COR-L47 (cell line): ENCODE data around the gene PFDN2.
"Not testable (repeated sequence)": the region's sequence is repeated elsewhere in the genome, so short reads cannot be mapped to it uniquely, and the experiment has no call there.

ENCODE experiments used
- DNase-seq: peaks from one replicate; lab custom pipeline; 2025; lab: John Stamatoyannopoulos, UW

The PFDN2 gene

DNA sequence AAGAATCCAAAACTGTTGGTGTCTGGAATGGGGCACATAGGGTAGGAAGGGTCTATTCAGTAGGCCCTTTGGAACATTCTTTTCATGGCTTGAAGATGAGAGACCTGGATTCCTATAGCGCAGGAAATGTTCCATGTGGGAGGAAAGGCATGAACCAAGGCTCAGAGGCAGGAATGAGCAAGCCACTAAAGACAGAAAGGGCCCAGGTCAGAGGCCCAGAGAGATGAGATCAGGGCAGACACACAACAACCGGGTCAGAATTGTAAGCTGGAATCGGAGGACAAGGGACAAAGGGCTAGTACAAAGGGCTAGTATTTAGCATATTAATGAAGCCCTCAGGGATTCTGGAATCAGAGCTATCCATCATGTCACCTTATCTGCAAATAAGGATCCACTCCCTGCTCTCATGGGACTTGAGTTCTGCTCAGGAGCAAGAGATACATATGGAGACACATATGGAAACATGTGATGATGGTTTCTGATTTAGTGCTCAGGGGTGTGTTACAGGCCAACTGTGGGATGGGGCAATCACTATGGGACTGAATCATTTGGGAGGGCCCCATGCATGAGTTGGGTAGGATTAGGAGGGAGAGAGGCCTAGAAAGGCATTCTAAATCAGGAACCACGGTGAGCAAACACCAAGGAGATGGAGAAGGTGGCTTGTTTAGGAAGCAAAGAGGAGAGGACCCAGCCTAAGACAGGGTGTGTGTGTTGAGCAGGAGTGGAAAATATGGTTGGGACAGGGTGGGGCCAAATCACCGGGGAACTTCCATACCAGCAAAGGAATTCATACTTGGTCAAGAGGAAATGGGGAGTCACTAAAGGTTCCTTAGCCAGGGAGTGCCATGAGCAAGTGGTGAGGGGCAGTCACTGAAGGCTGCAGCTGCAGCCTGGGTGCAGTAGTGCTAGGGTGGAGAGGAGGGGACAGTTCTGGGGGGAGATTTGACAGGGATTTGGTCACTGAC, 37.1 kb downstream of the PFDN2 start:
- no peak for DNase-seq

DNA sequence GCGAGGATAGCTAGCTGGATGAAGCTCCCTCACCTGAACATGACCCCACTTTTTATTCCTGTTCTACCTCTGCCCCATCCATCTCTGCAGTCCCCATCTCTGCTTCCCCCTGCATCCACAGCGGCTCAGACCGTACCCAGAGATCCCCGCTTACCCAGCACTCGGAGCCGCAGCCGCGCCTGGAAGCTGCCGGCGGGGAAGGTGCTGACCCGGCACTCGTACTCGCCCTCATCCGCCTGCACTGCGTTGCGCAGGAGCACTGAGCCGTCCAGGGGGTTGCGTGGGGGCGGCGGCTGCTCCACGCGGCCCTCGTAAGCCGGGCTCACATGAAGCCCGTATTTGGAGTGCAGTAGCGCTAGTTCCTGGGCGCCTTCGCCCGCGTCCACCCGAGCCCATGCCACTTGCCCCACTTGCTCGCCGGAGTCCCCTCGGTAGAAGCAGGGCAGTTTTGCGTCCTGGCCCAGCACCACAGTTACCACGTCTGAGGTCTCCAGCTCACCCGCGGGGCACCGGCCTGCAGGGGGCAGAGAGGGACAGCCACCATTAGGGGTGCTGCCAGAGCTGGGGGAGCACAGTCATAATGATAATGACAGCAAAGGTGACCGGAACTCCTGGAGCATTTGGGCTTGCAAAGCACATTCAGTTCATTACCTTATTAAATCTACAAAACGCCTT, 38.3 kb downstream of the PFDN2 start:
- no peak for DNase-seq

DNA sequence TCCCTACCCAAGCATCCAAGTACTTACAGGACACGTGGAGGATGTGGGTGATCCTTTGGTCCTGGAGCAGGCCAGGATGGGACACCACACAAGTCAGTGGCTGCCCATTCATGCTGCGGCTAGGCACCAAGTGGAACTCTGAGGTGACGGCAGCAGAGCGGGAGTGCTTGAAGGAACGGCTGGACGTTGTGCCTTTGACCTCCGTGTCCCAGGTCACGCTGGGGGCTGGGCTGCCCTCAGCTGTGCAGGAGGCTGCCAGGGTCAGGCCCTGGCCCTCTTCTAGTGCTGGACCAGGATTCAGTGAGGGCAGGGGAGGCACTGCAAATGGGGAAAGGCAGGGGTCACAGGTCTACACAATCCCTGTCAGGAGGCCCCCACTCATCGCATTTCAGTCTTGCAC, 40.4 kb downstream of the PFDN2 start:
- no peak for DNase-seq

DNA sequence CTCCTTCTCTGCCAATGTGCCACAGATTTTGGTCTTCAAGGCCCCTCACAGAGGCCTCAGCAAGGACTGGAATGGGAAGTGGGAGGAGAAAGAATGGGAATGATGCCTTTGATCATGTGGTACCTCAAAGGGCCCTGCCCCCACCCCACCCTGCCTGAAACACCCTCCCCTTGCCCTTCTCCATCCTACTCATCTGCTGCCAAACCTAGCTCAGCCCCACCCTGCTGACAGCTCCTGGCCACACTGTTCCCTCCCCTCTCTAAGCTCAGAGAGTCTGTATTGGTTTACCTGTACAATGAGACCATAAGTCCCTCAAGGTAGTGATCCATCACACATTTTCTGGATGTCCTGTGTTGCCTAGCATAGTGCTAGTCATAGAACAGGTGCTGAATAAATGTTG, 41.4 kb downstream of the PFDN2 start:
- DNase-seq: no peak

- no peak for DNase-seq
These were observed 43.0 kb downstream of the PFDN2 start for GRCh38 chr1:161074676-161075368.

DNA sequence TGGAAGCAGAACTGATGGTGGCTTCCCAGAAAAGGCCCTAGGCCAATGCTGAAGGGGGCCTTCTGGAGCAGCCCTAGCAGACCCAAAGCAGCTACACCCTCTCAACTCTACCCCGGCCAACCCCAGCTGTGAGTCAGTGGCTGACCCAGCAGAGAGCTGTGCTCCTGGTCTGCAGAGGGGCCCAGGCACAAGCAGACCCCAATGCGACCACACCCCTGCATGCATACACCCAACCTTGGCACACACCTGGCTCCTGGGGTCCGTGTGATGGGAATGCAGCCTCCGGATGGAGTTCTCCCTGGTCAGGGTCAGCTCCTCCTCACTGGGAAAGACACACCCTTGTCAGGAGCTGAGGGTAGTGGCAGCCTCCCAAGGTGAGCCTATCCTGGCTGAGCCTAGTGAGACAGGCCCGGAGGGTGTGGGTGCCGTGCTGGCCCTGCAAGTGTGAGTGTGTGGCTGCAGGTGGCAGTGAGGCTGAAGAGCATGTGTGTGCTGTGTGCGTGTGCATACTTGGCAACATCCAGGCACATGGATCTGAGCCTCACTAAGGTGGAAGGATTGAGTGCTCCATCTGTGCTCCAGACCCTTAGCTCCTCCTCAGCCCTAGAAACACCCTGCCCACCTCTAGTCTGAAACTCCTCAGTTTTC, 44.2 kb downstream of the PFDN2 start:
- no peak for DNase-seq

GRCh38 chr1:161072751-161073449, 44.9 kb downstream of the PFDN2 start:
- no peak for DNase-seq

DNA sequence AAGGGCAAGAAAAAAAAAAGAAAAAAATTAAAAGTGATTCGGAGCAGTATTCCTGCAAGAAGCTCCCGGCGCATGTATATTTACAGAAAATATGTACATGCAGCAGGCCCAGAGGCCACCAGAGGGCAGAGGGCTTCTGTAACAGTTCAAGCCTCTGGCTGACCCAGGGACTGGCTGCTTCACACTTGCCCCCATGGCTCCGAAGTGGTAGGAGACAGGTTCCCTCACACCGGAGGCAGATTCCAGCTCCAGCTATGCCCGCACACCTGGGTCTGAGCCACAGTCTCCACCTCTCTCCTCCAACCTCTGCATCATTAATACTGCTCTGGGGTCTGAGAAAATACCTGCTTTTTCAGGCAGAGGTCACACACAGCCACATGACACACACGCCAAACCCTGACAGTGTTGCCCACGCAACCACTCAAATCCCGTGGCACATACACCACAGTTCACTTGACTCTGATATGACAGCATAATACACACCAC, 45.9 kb downstream of the PFDN2 start:
- no peak for DNase-seq

DNA sequence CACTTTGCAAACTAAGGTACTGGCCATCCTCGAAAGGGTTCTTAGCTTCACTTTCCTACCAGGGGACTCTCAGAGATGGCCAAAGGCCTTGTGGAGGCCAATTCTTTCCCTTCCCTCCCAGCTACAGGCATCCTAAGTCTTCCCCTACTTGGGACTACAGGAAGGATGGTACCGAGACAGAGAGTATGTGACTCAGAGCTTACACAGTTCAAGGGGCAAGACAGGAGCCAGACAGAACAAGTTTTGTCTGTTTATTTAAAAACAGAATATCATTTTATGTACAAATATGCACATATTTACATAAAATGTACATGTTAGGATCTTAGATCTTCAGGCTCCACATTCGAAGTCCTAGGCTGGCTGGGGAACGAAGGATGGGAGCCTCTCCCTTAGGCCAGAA, 47.1 kb downstream of the PFDN2 start:
- no peak for DNase-seq

- DNase-seq: no peak
These were observed 48.0 kb downstream of the PFDN2 start, which contains the start of gene ARHGAP30 for GRCh38 chr1:161069731-161070270. TSS of gene ARHGAP30 (minus strand) at chr1:161069891. CDS start at chr1:161069624, 267 bp downstream.

DNA sequence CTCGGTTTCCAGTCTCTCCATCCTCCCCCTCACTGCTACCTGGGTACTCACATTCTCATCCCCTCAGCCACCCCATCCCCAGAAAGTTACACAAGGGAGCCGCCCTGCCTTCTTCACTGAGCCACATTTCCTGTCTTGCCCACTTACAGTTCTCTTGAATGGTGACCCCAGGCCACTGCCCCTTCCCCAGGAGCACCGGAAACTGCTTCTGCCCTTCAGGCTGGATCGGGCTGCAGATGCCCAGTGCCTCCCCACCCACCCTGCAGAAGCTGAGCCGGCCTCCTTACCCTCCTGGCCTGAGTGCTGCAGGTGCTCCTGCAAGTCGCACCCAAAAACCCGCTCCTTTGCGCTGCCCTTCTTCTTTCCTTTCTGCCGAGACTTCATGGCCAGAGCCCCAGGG, 48.6 kb downstream of the PFDN2 start:
- DNase-seq: no peak

GRCh38 chr1:161068306-161069234, 49.3 kb downstream of the PFDN2 start:
- no peak for DNase-seq

- DNase-seq: no peak
These were observed 51.1 kb downstream of the PFDN2 start for GRCh38 chr1:161066694-161067093.

GRCh38 chr1:161065681-161066080, 52.2 kb downstream of the PFDN2 start:
- not testable (repeated sequence) for DNase-seq

DNA sequence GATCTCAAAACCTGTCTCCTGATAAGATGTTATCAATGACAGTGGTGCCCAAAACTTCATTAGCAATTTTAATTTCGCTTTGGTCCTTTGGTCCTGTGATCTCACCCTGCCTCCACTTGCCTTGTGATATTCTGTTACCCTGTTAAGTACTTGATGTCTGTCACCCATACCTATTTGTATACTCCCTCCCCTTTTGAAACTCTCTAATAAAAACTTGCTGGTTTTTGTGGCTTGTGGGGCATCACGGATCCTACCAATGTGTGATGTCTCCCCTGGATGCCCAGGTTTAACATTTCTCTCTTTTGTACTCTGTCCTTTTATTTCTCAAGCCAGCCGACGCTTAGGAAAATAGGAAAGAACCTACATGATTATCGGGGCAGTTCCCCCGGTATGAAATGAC, 53.9 kb downstream of the PFDN2 start:
- DNase-seq: not testable (repeated sequence)

DNA sequence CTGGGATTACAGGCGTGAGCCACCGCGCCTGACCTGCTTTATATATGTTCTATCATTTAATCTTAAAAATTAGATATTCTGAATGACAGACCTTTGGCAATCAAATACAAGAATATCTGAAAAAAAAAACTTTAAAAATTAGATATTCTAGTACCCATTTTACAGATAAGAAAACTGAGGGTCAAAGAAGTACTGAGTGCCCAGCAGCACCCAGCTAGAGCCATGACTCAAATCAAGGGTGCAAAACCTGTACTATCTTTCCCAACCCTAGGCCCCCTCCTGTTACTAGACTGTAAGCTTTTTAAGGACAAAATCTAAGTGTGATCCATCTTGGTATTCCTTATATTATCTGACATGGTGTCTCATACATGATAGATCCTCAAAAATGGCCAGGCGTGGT, 56.4 kb downstream of the PFDN2 start:
- no peak for DNase-seq

GRCh38 chr1:161059293-161059692, 58.5 kb downstream of the PFDN2 start:
- DNase-seq: no peak

- no peak for DNase-seq
These were observed 63.0 kb downstream of the PFDN2 start for GRCh38 chr1:161054805-161055204.

- no peak for DNase-seq
These were observed 63.6 kb downstream of the PFDN2 start for GRCh38 chr1:161054232-161054631.

DNA sequence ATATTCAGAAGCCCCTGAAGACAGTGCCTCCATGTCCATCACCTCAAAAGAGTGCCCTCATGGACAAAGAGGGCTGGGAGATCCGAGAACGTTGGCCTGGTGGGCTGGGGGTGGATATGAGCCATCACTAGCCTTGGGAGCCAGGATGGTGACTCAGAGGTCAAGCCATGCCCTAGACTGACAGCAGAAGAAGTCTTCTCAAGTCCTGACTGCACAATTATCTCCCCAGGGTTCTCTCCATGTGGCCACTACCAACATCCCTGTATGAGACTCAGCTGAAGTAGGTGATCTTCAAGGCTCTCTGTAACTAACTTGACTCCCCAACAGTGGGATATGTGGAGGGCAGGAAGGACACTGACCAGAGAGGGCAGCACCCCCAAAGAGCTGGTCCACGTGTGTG, 64.9 kb downstream of the PFDN2 start:
- no peak for DNase-seq
